Measurements from ENCODE around the gene OBP2A.

- no peak for TF ChIP-seq E2F4 (IDR thresholded peaks at IDR 0.05; ENCODE audit: low read depth, low read length)
- no peak for TF ChIP-seq TAF1 (IDR thresholded peaks at IDR 0.05; ENCODE audit: borderline replicate concordance, low read depth, low read length)
- no peak for TF ChIP-seq CTCF (IDR thresholded peaks at IDR 0.05 in 2 of 3, conservative IDR thresholded peaks at IDR 0.05 in 1 of 3; ENCODE audit: control insufficient read depth in 2 of 3, extremely low read depth in 1 of 3, insufficient read depth in 1 of 3, low read depth in 3 of 3, low read length in 3 of 3)
- TF ChIP-seq NRF1 (conservative IDR thresholded peaks at IDR 0.05; ENCODE audit: low read depth, low read length), result no peak
- no peak for TF ChIP-seq ESRRA (IDR thresholded peaks at IDR 0.05; ENCODE audit: low read length)
- no peak for TF ChIP-seq HDAC6 (IDR thresholded peaks at IDR 0.05; ENCODE audit: unreplicated experiment)
- TF ChIP-seq USF2 (IDR thresholded peaks at IDR 0.05; ENCODE audit: borderline replicate concordance, low read depth, low read length), result no peak
- no peak for TF ChIP-seq RAD51 (IDR thresholded peaks at IDR 0.05)
- no peak for TF ChIP-seq HCFC1 (IDR thresholded peaks at IDR 0.05; ENCODE audit: low read length)
- TF ChIP-seq ATF3 (IDR thresholded peaks at IDR 0.05; ENCODE audit: borderline replicate concordance, extremely low read depth, low read depth, low read length), result no peak
- TF ChIP-seq EZH2 (IDR thresholded peaks at IDR 0.05; ENCODE audit: borderline replicate concordance, control insufficient read depth, low read depth, low read length), result no peak
These were observed 17.1 kb downstream of the OBP2A start for GRCh38 chr9:135563039-135563476.

All from GM12878 (cell line).